ENCODE measurements around the gene DLGAP1.

- TF ChIP-seq ZNF274 (IDR thresholded peaks at IDR 0.05; ENCODE audit: low read depth, low read length) (no peak), YY1 (IDR thresholded peaks at IDR 0.05; ENCODE audit: insufficient read depth, insufficient read length) (no peak), SUZ12 (IDR thresholded peaks at IDR 0.05; ENCODE audit: extremely low read depth, insufficient read depth, insufficient read length) (no peak)
Observed at GRCh38 chr18:3758531-3758930, 696.6 kb downstream of the DLGAP1 start.
